Mesothelial cell of epicardium (in vitro differentiated cells): ENCODE results near the gene PLXNA2. TPM values are rescaled to one million over a fixed set of nuclear protein-coding genes. Genes with fewer than 3 reads are reported as not detected.

Experiments
- DNase-seq, 2 experiments: peaks; one replicate each; pipeline ENCODE4 v3.0.0; 2021; ENCODE audit warnings: low spot score in 2 of 2; ENCODE audit not compliant: unreplicated experiment in 2 of 2
- H3K27ac Mint-ChIP-seq: 2 replicates; pipeline ENCODE4 v1.8.0; 2021; ENCODE audit warnings: mixed read lengths
- H3K27me3 Mint-ChIP-seq: 2 replicates; pipeline ENCODE4 v1.8.0; 2021; ENCODE audit warnings: low read depth, mixed read lengths
- H3K36me3 Mint-ChIP-seq: 2 replicates; pipeline ENCODE4 v1.8.0; 2021; ENCODE audit warnings: mixed read lengths
- H3K4me1 Mint-ChIP-seq: 2 replicates; pipeline ENCODE4 v1.8.0; 2021; ENCODE audit warnings: mixed read lengths
- H3K4me3 Mint-ChIP-seq: 2 replicates; pipeline ENCODE4 v1.8.0; 2021; ENCODE audit warnings: mild to moderate bottlenecking, moderate library complexity, mixed read lengths
- H3K9me3 Mint-ChIP-seq: 2 replicates; pipeline ENCODE4 v1.8.0; 2021; ENCODE audit warnings: mixed read lengths
- CTCF ChIP-seq: fragments of 200-600 bp; sonication (generic); IDR thresholded peaks from one replicate; pipeline ENCODE4 v1.5.0; 2021; ENCODE audit warnings: antibody characterized with exemption; ENCODE audit not compliant: unreplicated experiment
- total RNA-seq: library from RNA; stranded (reverse); gene quantifications from 3 replicates; pipeline ENCODE4 v1.2.1, GENCODE V29; 2021

The PLXNA2 gene
- total RNA-seq, 1 donor from 2014 or later = 14.7 TPM

GRCh38 chr1:208065862-208066261, 178.3 kb downstream of the PLXNA2 start:
- H3K4me3 Mint-ChIP-seq = no peak overlapping the region

GRCh38 chr1:208061632-208062031, 182.6 kb downstream of the PLXNA2 start:
- no peaks in the 10 kb centered on the region for H3K9me3 Mint-ChIP-seq
- peaks cover 90% of the 10 kb centered on the region for H3K27me3 Mint-ChIP-seq
- no peak overlapping the region for H3K27ac Mint-ChIP-seq
- H3K36me3 Mint-ChIP-seq = no peaks in the 10 kb centered on the region
- H3K4me1 Mint-ChIP-seq = peaks cover 24% of the 10 kb centered on the region
- no peak for DNase-seq
- H3K4me3 Mint-ChIP-seq = no peak overlapping the region
- no peak for TF ChIP-seq CTCF

More at GRCh38 chr1:208065862-208066261, 178.3 kb downstream of the PLXNA2 start:
- H3K27me3 Mint-ChIP-seq = peaks cover 63% of the 10 kb centered on the region
- H3K36me3 Mint-ChIP-seq = no peaks in the 10 kb centered on the region
- no peak for DNase-seq
- H3K4me1 Mint-ChIP-seq = peaks cover 7% of the 10 kb centered on the region
- TF ChIP-seq CTCF = no peak
- no peaks in the 10 kb centered on the region for H3K9me3 Mint-ChIP-seq
- H3K27ac Mint-ChIP-seq = no peak overlapping the region

- DNase-seq = no peak
- no peak for TF ChIP-seq CTCF
- peaks cover 92% of the 10 kb centered on the region for H3K27me3 Mint-ChIP-seq
- H3K27ac Mint-ChIP-seq = no peak overlapping the region
- H3K4me3 Mint-ChIP-seq = no peak overlapping the region
- no peaks in the 10 kb centered on the region for H3K9me3 Mint-ChIP-seq
- peaks cover 24% of the 10 kb centered on the region for H3K4me1 Mint-ChIP-seq
- H3K36me3 Mint-ChIP-seq = no peaks in the 10 kb centered on the region
Measured at GRCh38 chr1:208061118-208061517, 183.1 kb downstream of the PLXNA2 start.

- no peak for DNase-seq
- H3K4me3 Mint-ChIP-seq = no peak overlapping the region
- peaks cover 93% of the 10 kb centered on the region for H3K27me3 Mint-ChIP-seq
- H3K9me3 Mint-ChIP-seq = no peaks in the 10 kb centered on the region
- no peak for TF ChIP-seq CTCF
- H3K36me3 Mint-ChIP-seq = no peaks in the 10 kb centered on the region
- no peak overlapping the region for H3K27ac Mint-ChIP-seq
- peaks cover 24% of the 10 kb centered on the region for H3K4me1 Mint-ChIP-seq
Measured at GRCh38 chr1:208060215-208060869, 183.8 kb downstream of the PLXNA2 start.

GRCh38 chr1:208059409-208060001, 184.7 kb downstream of the PLXNA2 start:
- Mint-ChIP-seq H3K27me3 (peaks cover 95% of the 10 kb centered on the region), H3K4me1 (peaks cover 24% of the 10 kb centered on the region), H3K36me3 (no peaks in the 10 kb centered on the region), H3K27ac (no peak overlapping the region), H3K4me3 (no peak overlapping the region), H3K9me3 (no peaks in the 10 kb centered on the region)
- no peak for DNase-seq
- TF ChIP-seq CTCF = no peak
